ENCODE results near the gene ELMO1.

DNA sequence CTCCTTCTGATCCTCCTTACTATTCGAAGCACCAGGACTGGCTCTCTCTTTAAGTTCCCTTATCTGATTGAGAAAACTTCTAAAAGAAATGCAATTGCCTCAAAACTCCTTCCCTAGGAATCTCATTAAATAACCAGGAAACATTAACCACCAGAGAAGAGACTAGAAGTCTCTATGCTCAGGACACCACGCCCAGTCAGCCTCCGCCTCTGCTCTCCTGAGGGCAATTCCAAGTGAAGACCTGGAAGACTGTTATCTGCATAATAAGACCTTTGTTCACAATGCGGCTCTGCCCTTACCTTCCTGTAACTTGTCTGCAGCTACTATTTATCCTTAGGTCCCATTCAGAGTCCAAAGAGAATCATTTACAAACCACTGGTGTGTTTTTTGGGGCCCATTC lies 78.8 kb downstream of the ELMO1 start:
- TF ChIP-seq ZNF274 (IDR thresholded peaks at IDR 0.05; ENCODE audit: insufficient read depth, insufficient read length), result no peak
- TF ChIP-seq, protein P1, sequence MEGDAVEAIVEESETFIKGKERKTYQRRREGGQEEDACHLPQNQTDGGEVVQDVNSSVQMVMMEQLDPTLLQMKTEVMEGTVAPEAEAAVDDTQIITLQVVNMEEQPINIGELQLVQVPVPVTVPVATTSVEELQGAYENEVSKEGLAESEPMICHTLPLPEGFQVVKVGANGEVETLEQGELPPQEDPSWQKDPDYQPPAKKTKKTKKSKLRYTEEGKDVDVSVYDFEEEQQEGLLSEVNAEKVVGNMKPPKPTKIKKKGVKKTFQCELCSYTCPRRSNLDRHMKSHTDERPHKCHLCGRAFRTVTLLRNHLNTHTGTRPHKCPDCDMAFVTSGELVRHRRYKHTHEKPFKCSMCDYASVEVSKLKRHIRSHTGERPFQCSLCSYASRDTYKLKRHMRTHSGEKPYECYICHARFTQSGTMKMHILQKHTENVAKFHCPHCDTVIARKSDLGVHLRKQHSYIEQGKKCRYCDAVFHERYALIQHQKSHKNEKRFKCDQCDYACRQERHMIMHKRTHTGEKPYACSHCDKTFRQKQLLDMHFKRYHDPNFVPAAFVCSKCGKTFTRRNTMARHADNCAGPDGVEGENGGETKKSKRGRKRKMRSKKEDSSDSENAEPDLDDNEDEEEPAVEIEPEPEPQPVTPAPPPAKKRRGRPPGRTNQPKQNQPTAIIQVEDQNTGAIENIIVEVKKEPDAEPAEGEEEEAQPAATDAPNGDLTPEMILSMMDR (IDR thresholded peaks at IDR 0.05 in 2 of 3, conservative IDR thresholded peaks at IDR 0.05 in 1 of 3; ENCODE audit: control insufficient read depth in 2 of 3, extremely low read depth in 1 of 3, insufficient read depth in 1 of 3, low read depth in 3 of 3, low read length in 3 of 3), result no peak
- TF ChIP-seq CEBPB (IDR thresholded peaks at IDR 0.05; ENCODE audit: borderline replicate concordance in 1 of 2, low read depth in 2 of 2, low read length in 2 of 2), result no peak
- no peak for TF ChIP-seq RAD21 (IDR thresholded peaks at IDR 0.05; ENCODE audit: insufficient read depth, low read depth, low read length)
- no peak for TF ChIP-seq BACH1 (IDR thresholded peaks at IDR 0.05; ENCODE audit: borderline replicate concordance)
- no peak for TF ChIP-seq CHD1 (IDR thresholded peaks at IDR 0.05; ENCODE audit: low read depth, low read length)
- no peak for TF ChIP-seq CHD2 (IDR thresholded peaks at IDR 0.05; ENCODE audit: borderline replicate concordance, low read depth, low read length)
- TF ChIP-seq KDM1A (IDR thresholded peaks at IDR 0.05; ENCODE audit: borderline replicate concordance), result no peak
- TF ChIP-seq, protein P2, sequence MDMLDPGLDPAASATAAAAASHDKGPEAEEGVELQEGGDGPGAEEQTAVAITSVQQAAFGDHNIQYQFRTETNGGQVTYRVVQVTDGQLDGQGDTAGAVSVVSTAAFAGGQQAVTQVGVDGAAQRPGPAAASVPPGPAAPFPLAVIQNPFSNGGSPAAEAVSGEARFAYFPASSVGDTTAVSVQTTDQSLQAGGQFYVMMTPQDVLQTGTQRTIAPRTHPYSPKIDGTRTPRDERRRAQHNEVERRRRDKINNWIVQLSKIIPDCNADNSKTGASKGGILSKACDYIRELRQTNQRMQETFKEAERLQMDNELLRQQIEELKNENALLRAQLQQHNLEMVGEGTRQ (IDR thresholded peaks at IDR 0.05; ENCODE audit: borderline replicate concordance, low read depth, low read length), result no peak
- no peak for TF ChIP-seq POLR2A (IDR thresholded peaks at IDR 0.05; ENCODE audit: low read depth, low read length)
- TF ChIP-seq NR2C1 (IDR thresholded peaks at IDR 0.05), result no peak

All from GM12878 (cell line).